ENCODE data around the gene COQ10A. TPM values are rescaled to one million over a fixed set of nuclear protein-coding genes. Genes with fewer than 3 reads are reported as not detected.

COQ10A gene
- total and polyA plus RNA-seq, 2 of the 13 experiments (the other 11 are each of a cell fraction or from before 2014, with no cell fraction given) = 21.0 to 37.3 TPM

- TF ChIP-seq ZFP90 (CRISPR knock-in tag; IDR thresholded peaks at IDR 0.05; ENCODE audit: borderline replicate concordance) (no peak), ATF5 (CRISPR knock-in tag; IDR thresholded peaks at IDR 0.05; ENCODE audit: low read depth) (no peak; the same call in 1 of the 2 replicates), KAT7 (CRISPR knock-in tag; IDR thresholded peaks at IDR 0.05; ENCODE audit: borderline replicate concordance) (peak; percentile 55; the same call in 1 of the 2 replicates), ZMAT3 (CRISPR knock-in tag; conservative IDR thresholded peaks at IDR 0.05) (0 out of 2 replicates have a peak, but pooled peaks have one; percentile 57), SAFB2 (CRISPR knock-in tag; IDR thresholded peaks at IDR 0.05; ENCODE audit: borderline replicate concordance, low read depth) (peak; percentile 84; the same call in 1 of the 2 replicates), ZNF567 (CRISPR knock-in tag; IDR thresholded peaks at IDR 0.05; ENCODE audit: borderline replicate concordance) (no peak), STAG1 (CRISPR knock-in tag; IDR thresholded peaks at IDR 0.05) (peak; percentile 24; the same call in 1 of the 2 replicates), GABPB1 (CRISPR knock-in tag; IDR thresholded peaks at IDR 0.05) (peak; percentile 63; the same call in 1 of the 2 replicates), CAMTA2 (CRISPR knock-in tag; IDR thresholded peaks at IDR 0.05; ENCODE audit: borderline replicate concordance) (0 out of 2 replicates have a peak, but pooled peaks have one; percentile 21), ZBTB10 (CRISPR knock-in tag; IDR thresholded peaks at IDR 0.05; ENCODE audit: borderline replicate concordance) (peak; percentile 93), ZNF607 (CRISPR knock-in tag; IDR thresholded peaks at IDR 0.05; ENCODE audit: borderline replicate concordance) (0 out of 2 replicates have a peak, but pooled peaks have one; percentile 19), KDM6A (CRISPR knock-in tag; IDR thresholded peaks at IDR 0.05; ENCODE audit: low read depth) (no peak), ZFYVE20 (CRISPR knock-in tag; IDR thresholded peaks at IDR 0.05; ENCODE audit: borderline replicate concordance, low read depth) (no peak), ATF7-NPFF (CRISPR knock-in tag; IDR thresholded peaks at IDR 0.05; ENCODE audit: low read depth) (peak; percentile 84; the same call in 1 of the 2 replicates), ZNF710 (CRISPR knock-in tag; IDR thresholded peaks at IDR 0.05; ENCODE audit: borderline replicate concordance) (0 out of 2 replicates have a peak, but pooled peaks have one; percentile 18), ZNF451 (CRISPR knock-in tag; IDR thresholded peaks at IDR 0.05) (no peak), SIN3A (IDR thresholded peaks at IDR 0.05; ENCODE audit: borderline replicate concordance, low read depth, low read length) (peak; percentile 77; the same call in 1 of the 2 replicates), HOXA3 (CRISPR knock-in tag; IDR thresholded peaks at IDR 0.05) (peak; percentile 57; the same call in 1 of the 2 replicates), UBTF (CRISPR knock-in tag; IDR thresholded peaks at IDR 0.05) (peak; percentile 99), SAP130 (CRISPR knock-in tag; IDR thresholded peaks at IDR 0.05; ENCODE audit: low read depth) (peak; percentile 49; the same call in 1 of the 2 replicates), ZFP36 (IDR thresholded peaks at IDR 0.05; ENCODE audit: borderline replicate concordance, low read depth, low read length, partially characterized antibody) (no peak)
Measured at GRCh38 chr12:56258068-56258819, 8.5 kb upstream of the COQ10A start, which contains the start of gene ANKRD52 (continued).

All from HepG2 (cell line).